ENCODE results near the gene CEP41.

The CEP41 gene

GRCh38 chr7:130372402-130373165 lies 68.2 kb downstream of the CEP41 start:
- DNase-seq = no peak

GRCh38 chr7:130371046-130371445 lies 69.8 kb downstream of the CEP41 start:
- DNase-seq = peak in 1 of 51 donors; percentile 11

GRCh38 chr7:130369831-130370550 lies 70.8 kb downstream of the CEP41 start:
- DNase-seq = no peak

GRCh38 chr7:130369110-130369711 lies 71.6 kb downstream of the CEP41 start:
- no peak for DNase-seq

- DNase-seq = no peak
Observed at GRCh38 chr7:130367836-130368746, 72.7 kb downstream of the CEP41 start.

- DNase-seq = no peak
Observed at GRCh38 chr7:130367088-130367755, 73.6 kb downstream of the CEP41 start.

- no peak for DNase-seq
Observed at GRCh38 chr7:130366564-130366963, 74.3 kb downstream of the CEP41 start.

- peak in 27 of 51 donors; percentile 7 to 73 (median 29) for DNase-seq
Observed at GRCh38 chr7:130365511-130366441, 75.0 kb downstream of the CEP41 start.

- no peak for DNase-seq
Observed at GRCh38 chr7:130365088-130365487, 75.7 kb downstream of the CEP41 start.

GRCh38 chr7:130364451-130364850 lies 76.4 kb downstream of the CEP41 start:
- no peak for DNase-seq

GRCh38 chr7:130363026-130363847 lies 77.6 kb downstream of the CEP41 start:
- peak in 1 of 51 donors; percentile 11 for DNase-seq

GRCh38 chr7:130362251-130362816 lies 78.5 kb downstream of the CEP41 start:
- DNase-seq = no peak

GRCh38 chr7:130361681-130362080 lies 79.1 kb downstream of the CEP41 start:
- DNase-seq = no peak

- no peak for DNase-seq
Observed at GRCh38 chr7:130360518-130360917, 80.3 kb downstream of the CEP41 start.

GRCh38 chr7:130359276-130359857 lies 81.4 kb downstream of the CEP41 start:
- DNase-seq = no peak

- no peak for DNase-seq
Observed at GRCh38 chr7:130358471-130358870, 82.3 kb downstream of the CEP41 start.

GRCh38 chr7:130356876-130357611 lies 83.8 kb downstream of the CEP41 start:
- peak in 17 of 51 donors; percentile 9 to 79 (median 34) for DNase-seq
